Stimulated activated memory B cell treated with anti-CD40 and anti-IgM and Interleukin-4, amounts not matched to agents 10 μg/mL and 1 μg/mL and 100 μg/mL, for 72 hours (primary cell): Measurements from ENCODE around the gene IFNLR1.
A peak's percentile ranks its signal among the peaks of the same experiment; 100 is the strongest.

ENCODE experiments used
- ATAC-seq: fragments of 150-1000 bp; cut with Tn5 transposase; 2 replicates; pipeline ENCODE4 v1.10.0; 2021
- H3K27ac Mint-ChIP-seq: one replicate; pipeline ENCODE4 v1.8.0; 2022; ENCODE audit warnings: mild to moderate bottlenecking, mixed read lengths
- H3K27me3 Mint-ChIP-seq: one replicate; pipeline ENCODE4 v1.8.0; 2022; ENCODE audit warnings: mixed read lengths
- H3K36me3 Mint-ChIP-seq: one replicate; pipeline ENCODE4 v1.8.0; 2022; ENCODE audit warnings: mixed read lengths
- H3K4me1 Mint-ChIP-seq: one replicate; pipeline ENCODE4 v1.8.0; 2022; ENCODE audit warnings: mixed read lengths
- H3K4me3 Mint-ChIP-seq: one replicate; pipeline ENCODE4 v1.8.0; 2022; ENCODE audit warnings: mild to moderate bottlenecking, moderate library complexity, mixed read lengths
- H3K9me3 Mint-ChIP-seq: one replicate; pipeline ENCODE4 v1.8.0; 2022; ENCODE audit warnings: mixed read lengths

The IFNLR1 gene

DNA sequence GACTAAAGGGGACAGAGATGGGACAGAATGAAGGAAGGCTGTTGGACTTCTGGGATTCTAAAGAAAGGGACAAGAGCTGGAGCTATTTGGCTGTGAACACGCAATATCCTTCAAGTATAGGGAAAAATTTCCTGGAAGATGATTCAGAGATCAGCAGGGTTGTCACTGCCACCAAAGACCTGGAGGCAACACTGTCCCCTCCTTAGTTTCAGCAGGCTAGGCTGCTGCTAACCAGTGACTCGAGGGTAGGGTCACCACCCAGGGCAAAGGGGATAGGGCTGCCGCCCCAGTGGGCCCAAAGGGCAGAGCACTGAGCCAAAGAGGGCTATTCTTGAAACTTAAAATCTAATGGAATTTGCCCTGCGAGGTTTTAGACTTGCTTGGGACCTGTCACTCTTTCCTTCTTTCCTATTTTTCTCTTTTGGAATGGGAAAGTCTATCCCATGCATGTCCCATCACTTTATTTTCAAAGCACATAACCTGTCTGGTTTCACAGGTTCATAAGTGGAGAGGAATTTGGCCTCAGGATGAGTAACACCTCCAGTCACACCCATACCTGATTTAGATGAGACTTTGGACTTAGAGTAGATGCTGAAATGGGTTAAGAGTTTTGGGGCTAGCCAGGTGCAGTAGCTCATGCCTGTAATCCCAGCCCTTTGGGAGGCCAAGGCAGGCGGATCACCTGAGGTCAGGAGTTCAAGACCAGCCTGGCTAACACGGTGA is 11.9 kb downstream of the IFNLR1 start:
- H3K4me3 Mint-ChIP-seq = no peak overlapping the region
- H3K27ac Mint-ChIP-seq = peak overlapping the region; percentile 29
- ATAC-seq = no peak
- H3K36me3 Mint-ChIP-seq = peaks cover 68% of the 10 kb centered on the region
- H3K9me3 Mint-ChIP-seq = peaks cover 7% of the 10 kb centered on the region
- no peaks in the 10 kb centered on the region for H3K27me3 Mint-ChIP-seq
- peaks cover 50% of the 10 kb centered on the region for H3K4me1 Mint-ChIP-seq

GRCh38 chr1:24173638-24174575 is 13.2 kb downstream of the IFNLR1 start:
- ATAC-seq = no peak

GRCh38 chr1:24172598-24172997 is 14.5 kb downstream of the IFNLR1 start:
- ATAC-seq = no peak
- peaks cover 7% of the 10 kb centered on the region for H3K9me3 Mint-ChIP-seq
- no peak overlapping the region for H3K4me3 Mint-ChIP-seq
- H3K27ac Mint-ChIP-seq = no peak overlapping the region
- H3K36me3 Mint-ChIP-seq = peaks cover 70% of the 10 kb centered on the region
- H3K27me3 Mint-ChIP-seq = no peaks in the 10 kb centered on the region
- H3K4me1 Mint-ChIP-seq = peaks cover 35% of the 10 kb centered on the region

More at GRCh38 chr1:24173638-24174575, 13.2 kb downstream of the IFNLR1 start:
- H3K27ac Mint-ChIP-seq = peak overlapping the region; percentile 35
- H3K9me3 Mint-ChIP-seq = peaks cover 7% of the 10 kb centered on the region
- peaks cover 62% of the 10 kb centered on the region for H3K36me3 Mint-ChIP-seq
- peaks cover 38% of the 10 kb centered on the region for H3K4me1 Mint-ChIP-seq
- H3K4me3 Mint-ChIP-seq = no peak overlapping the region
- H3K27me3 Mint-ChIP-seq = no peaks in the 10 kb centered on the region

- no peaks in the 10 kb centered on the region for H3K27me3 Mint-ChIP-seq
- peaks cover 60% of the 10 kb centered on the region for H3K36me3 Mint-ChIP-seq
- no peak overlapping the region for H3K27ac Mint-ChIP-seq
- H3K4me1 Mint-ChIP-seq = peaks cover 9% of the 10 kb centered on the region
- ATAC-seq = no peak
- no peak overlapping the region for H3K4me3 Mint-ChIP-seq
- H3K9me3 Mint-ChIP-seq = peaks cover 5% of the 10 kb centered on the region
Observed at GRCh38 chr1:24169286-24169685, 17.8 kb downstream of the IFNLR1 start.

DNA sequence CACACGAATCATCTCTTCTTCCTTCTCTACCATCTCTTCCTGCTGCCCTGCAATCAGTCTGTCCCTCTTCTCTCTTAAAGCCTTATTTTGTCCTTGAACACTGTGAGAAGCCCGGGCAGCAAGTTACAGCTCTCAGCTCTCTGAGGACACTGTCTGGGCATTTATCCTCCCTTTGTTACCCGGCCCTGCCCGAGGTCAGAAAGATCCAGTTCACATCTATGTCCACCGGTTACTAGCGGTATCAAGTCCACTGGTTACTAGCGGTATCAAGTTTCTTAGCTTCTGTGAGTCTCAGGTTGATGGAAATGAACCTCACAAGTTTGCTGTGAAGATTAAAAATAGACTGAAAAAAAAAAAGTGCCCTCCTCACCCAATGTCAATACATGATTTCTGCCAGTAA is 18.8 kb downstream of the IFNLR1 start:
- H3K9me3 Mint-ChIP-seq = no peaks in the 10 kb centered on the region
- H3K36me3 Mint-ChIP-seq = peaks cover 57% of the 10 kb centered on the region
- H3K4me1 Mint-ChIP-seq = no peaks in the 10 kb centered on the region
- H3K4me3 Mint-ChIP-seq = no peak overlapping the region
- no peak overlapping the region for H3K27ac Mint-ChIP-seq
- no peaks in the 10 kb centered on the region for H3K27me3 Mint-ChIP-seq
- no peak for ATAC-seq

- H3K36me3 Mint-ChIP-seq = peaks cover 67% of the 10 kb centered on the region
- no peaks in the 10 kb centered on the region for H3K27me3 Mint-ChIP-seq
- H3K4me1 Mint-ChIP-seq = no peaks in the 10 kb centered on the region
- H3K9me3 Mint-ChIP-seq = no peaks in the 10 kb centered on the region
- no peak overlapping the region for H3K27ac Mint-ChIP-seq
- no peak overlapping the region for H3K4me3 Mint-ChIP-seq
- ATAC-seq = no peak
Observed at GRCh38 chr1:24167008-24167407, 20.1 kb downstream of the IFNLR1 start.

DNA sequence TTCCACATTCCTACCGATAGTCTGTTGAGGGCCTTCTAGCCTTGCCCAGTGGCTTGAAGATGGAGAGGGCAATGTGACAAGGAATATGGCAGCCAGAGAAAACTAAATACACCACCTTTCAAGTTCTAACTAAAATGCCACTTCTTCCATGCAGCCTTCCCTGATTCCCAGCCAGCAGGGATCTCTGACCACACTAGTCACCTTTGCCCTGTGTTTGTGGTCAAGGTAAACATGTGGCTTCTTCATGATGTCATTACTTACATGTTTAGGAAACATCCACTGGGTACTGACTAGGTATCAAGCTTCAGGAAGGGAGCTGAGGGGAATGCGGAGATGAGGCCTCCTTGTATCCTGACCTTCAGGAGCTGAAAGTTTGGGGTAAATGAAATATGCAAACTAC is 21.6 kb downstream of the IFNLR1 start:
- no peaks in the 10 kb centered on the region for H3K4me1 Mint-ChIP-seq
- no peak overlapping the region for H3K4me3 Mint-ChIP-seq
- H3K36me3 Mint-ChIP-seq = peaks cover 70% of the 10 kb centered on the region
- ATAC-seq = no peak
- H3K27me3 Mint-ChIP-seq = no peaks in the 10 kb centered on the region
- H3K9me3 Mint-ChIP-seq = no peaks in the 10 kb centered on the region
- peak overlapping the region; percentile 10 for H3K27ac Mint-ChIP-seq

DNA sequence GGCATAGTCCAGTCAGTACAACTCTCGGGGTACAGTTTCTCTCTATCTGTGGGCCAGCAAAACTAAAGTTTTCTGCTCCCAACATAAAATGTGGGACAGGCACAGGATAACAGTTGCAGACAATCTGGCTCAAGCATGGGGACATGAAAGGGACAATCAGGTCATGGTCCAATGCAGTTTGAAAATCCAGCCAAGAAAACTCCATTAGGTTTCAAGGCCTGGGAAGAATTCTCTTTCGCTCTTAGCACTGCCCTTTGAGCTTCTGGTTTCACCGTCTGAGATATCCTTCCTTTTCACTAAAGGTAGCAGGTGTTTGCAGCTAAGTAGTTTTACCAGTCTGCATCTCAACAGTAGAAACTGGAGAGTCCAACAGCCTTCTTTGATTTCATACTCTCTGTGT is 23.1 kb downstream of the IFNLR1 start:
- ATAC-seq = no peak
- no peak overlapping the region for H3K4me3 Mint-ChIP-seq
- H3K27me3 Mint-ChIP-seq = no peaks in the 10 kb centered on the region
- H3K36me3 Mint-ChIP-seq = peaks cover 72% of the 10 kb centered on the region
- H3K9me3 Mint-ChIP-seq = no peaks in the 10 kb centered on the region
- H3K4me1 Mint-ChIP-seq = no peaks in the 10 kb centered on the region
- H3K27ac Mint-ChIP-seq = no peak overlapping the region

DNA sequence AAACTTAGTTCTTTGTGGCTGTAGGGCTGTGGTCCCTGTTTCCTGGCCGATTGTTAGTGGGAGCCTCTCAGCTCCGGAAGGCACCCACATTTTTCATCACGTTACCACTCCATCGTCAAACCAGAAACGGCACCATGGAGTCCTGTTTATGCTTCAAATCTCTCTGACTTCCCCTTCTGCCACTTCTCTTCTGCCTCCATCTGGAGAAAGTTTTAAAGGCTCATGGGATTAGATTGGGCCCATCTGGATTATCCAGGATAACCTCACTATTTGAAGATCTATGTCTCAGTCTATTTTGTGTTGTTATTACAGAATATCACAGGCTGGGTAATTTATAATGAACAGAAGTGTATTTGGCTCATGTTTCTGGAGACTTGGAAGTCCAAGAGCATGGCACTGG is 24.9 kb downstream of the IFNLR1 start:
- H3K4me3 Mint-ChIP-seq = no peak overlapping the region

DNA sequence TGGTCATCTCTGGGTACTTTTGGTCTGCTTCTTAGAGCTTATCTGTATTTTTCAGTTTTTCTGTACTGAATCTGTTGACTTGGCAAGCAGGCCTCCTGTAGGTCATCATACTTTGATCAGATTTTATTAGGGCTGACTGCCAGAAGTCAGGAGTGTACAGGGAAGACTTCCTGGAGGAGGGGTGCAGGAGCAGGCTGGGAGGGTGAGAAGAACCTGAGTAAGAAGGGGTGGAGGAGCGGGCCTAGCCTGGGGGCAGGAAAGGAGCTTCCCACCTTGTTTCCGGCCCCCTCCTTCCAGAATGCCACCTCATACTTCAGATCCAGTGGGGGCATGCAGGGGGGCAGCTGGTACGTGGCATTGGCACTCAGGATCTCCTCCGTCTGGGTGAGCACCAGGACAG is 25.8 kb downstream of the IFNLR1 start:
- no peaks in the 10 kb centered on the region for H3K27me3 Mint-ChIP-seq
- H3K4me3 Mint-ChIP-seq = no peak overlapping the region
- H3K9me3 Mint-ChIP-seq = no peaks in the 10 kb centered on the region
- H3K4me1 Mint-ChIP-seq = peaks cover 2% of the 10 kb centered on the region
- no peak overlapping the region for H3K27ac Mint-ChIP-seq
- H3K36me3 Mint-ChIP-seq = peaks cover 83% of the 10 kb centered on the region
- ATAC-seq = no peak

More for the DNA sequence above, 24.9 kb downstream of the IFNLR1 start:
- peaks cover 80% of the 10 kb centered on the region for H3K36me3 Mint-ChIP-seq
- no peaks in the 10 kb centered on the region for H3K9me3 Mint-ChIP-seq
- H3K27me3 Mint-ChIP-seq = no peaks in the 10 kb centered on the region
- peak overlapping the region; percentile 53 for H3K27ac Mint-ChIP-seq
- ATAC-seq = no peak
- H3K4me1 Mint-ChIP-seq = no peaks in the 10 kb centered on the region

DNA sequence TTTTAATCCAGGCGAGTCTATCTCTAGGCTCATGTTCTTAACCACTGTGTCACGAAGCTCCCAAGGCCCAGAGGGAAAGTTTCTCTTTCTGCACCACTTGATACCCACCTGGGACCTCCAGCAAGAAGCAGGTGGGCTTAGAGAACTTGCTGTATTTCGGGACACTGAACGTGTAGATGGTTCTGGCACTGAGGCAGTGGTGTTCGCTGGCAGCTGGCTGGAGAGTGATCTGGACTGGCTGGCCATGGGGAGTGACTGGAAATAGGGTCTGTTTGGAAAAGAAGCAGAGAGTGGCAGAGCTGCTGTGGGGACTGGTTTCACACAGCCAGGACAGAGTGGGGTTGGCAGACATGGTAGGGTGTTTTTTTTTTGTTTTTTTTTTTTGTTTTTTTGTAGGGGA is 27.7 kb downstream of the IFNLR1 start:
- H3K36me3 Mint-ChIP-seq = peaks cover 75% of the 10 kb centered on the region
- peaks cover 18% of the 10 kb centered on the region for H3K4me1 Mint-ChIP-seq
- H3K27me3 Mint-ChIP-seq = no peaks in the 10 kb centered on the region
- ATAC-seq = no peak
- no peaks in the 10 kb centered on the region for H3K9me3 Mint-ChIP-seq
- no peak overlapping the region for H3K4me3 Mint-ChIP-seq
- H3K27ac Mint-ChIP-seq = no peak overlapping the region

GRCh38 chr1:24157918-24158481 is 29.1 kb downstream of the IFNLR1 start:
- H3K27ac Mint-ChIP-seq = no peak overlapping the region
- H3K4me1 Mint-ChIP-seq = peaks cover 24% of the 10 kb centered on the region
- no peak for ATAC-seq
- no peak overlapping the region for H3K4me3 Mint-ChIP-seq
- H3K9me3 Mint-ChIP-seq = no peaks in the 10 kb centered on the region
- peaks cover 67% of the 10 kb centered on the region for H3K36me3 Mint-ChIP-seq
- no peaks in the 10 kb centered on the region for H3K27me3 Mint-ChIP-seq

- peaks cover 54% of the 10 kb centered on the region for H3K36me3 Mint-ChIP-seq
- no peak overlapping the region for H3K27ac Mint-ChIP-seq
- peaks cover 32% of the 10 kb centered on the region for H3K4me1 Mint-ChIP-seq
- no peak overlapping the region for H3K4me3 Mint-ChIP-seq
- H3K9me3 Mint-ChIP-seq = no peaks in the 10 kb centered on the region
- H3K27me3 Mint-ChIP-seq = no peaks in the 10 kb centered on the region
- no peak for ATAC-seq
Observed at GRCh38 chr1:24156542-24157260, 30.4 kb downstream of the IFNLR1 start.

- no peak overlapping the region for H3K4me3 Mint-ChIP-seq
- H3K36me3 Mint-ChIP-seq = peaks cover 47% of the 10 kb centered on the region
- ATAC-seq = no peak
- H3K4me1 Mint-ChIP-seq = peaks cover 44% of the 10 kb centered on the region
- no peaks in the 10 kb centered on the region for H3K27me3 Mint-ChIP-seq
- no peaks in the 10 kb centered on the region for H3K9me3 Mint-ChIP-seq
- H3K27ac Mint-ChIP-seq = peak overlapping the region; percentile 67
Observed at GRCh38 chr1:24155011-24155782, 31.9 kb downstream of the IFNLR1 start.
